Chondrocyte (in vitro differentiated cells): ENCODE data around the gene IQCC. TPM values are rescaled to one million over a fixed set of nuclear protein-coding genes. Genes with fewer than 3 reads are reported as not detected.
A peak's percentile ranks its signal among the peaks of the same experiment; 100 is the strongest.

Experiments
- DNase-seq: peaks from one replicate; pipeline ENCODE4 v3.0.0; 2021; ENCODE audit warnings: mixed read lengths, low spot score
- H3K27ac Mint-ChIP-seq: one replicate; pipeline ENCODE4 v1.8.0; 2021; ENCODE audit warnings: mild to moderate bottlenecking, moderate library complexity, mixed read lengths; ENCODE audit not compliant: unreplicated experiment
- H3K27me3 Mint-ChIP-seq: 2 replicates; pipeline ENCODE4 v1.8.0; 2021; ENCODE audit warnings: low read depth, mixed read lengths
- H3K36me3 Mint-ChIP-seq: 2 replicates; pipeline ENCODE4 v1.8.0; 2021; ENCODE audit warnings: low read depth, mixed read lengths
- H3K4me1 Mint-ChIP-seq: 2 replicates; pipeline ENCODE4 v1.8.0; 2021; ENCODE audit warnings: low read depth, mild to moderate bottlenecking, mixed read lengths
- H3K4me3 Mint-ChIP-seq: one replicate; pipeline ENCODE4 v1.8.0; 2021; ENCODE audit warnings: mild to moderate bottlenecking, moderate library complexity, mixed read lengths; ENCODE audit not compliant: unreplicated experiment
- H3K9me3 Mint-ChIP-seq: 2 replicates; pipeline ENCODE4 v1.8.0; 2021; ENCODE audit warnings: low read depth, mixed read lengths
- CTCF ChIP-seq: fragments of 200-600 bp; sonication (generic); IDR thresholded peaks from 2 replicates; pipeline ENCODE4 v1.5.0; 2021; ENCODE audit warnings: antibody characterized with exemption, mild to moderate bottlenecking, moderate library complexity
- total RNA-seq: library from RNA; stranded (reverse); gene quantifications from 3 replicates; pipeline ENCODE4 v1.2.1, GENCODE V29; 2021

IQCC gene
- total RNA-seq, 1 donor from 2014 or later = 1.5 TPM

- peaks cover 42% of the 10 kb centered on the region for H3K36me3 Mint-ChIP-seq
- TF ChIP-seq CTCF = no peak
- H3K4me1 Mint-ChIP-seq = peaks cover 43% of the 10 kb centered on the region
- DNase-seq = no peak
- H3K4me3 Mint-ChIP-seq = no peak overlapping the region
- H3K9me3 Mint-ChIP-seq = no peaks in the 10 kb centered on the region
- no peaks in the 10 kb centered on the region for H3K27me3 Mint-ChIP-seq
- H3K27ac Mint-ChIP-seq = peak overlapping the region; percentile 94
These were observed 19.4 kb upstream of the IQCC start for GRCh38 chr1:32186077-32186476.

DNA sequence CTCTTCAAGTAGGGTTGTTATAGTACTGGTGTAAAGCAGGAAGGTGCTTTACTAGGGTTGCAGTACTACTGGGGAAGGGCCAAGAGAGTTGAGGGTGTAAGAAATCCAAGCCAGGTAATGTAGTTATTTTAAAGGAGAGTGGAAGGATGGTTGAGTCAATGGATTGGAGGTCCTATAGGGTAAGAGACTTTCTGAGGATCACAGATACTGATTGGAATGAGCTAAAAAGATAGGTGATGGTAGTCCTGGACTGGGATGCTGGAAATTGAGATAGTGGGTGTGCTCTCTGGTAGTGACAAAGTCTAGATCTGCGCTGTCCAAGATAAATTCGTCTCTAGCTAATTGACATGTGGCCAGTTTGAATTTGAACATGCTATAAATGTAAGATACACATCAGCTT lies 19.0 kb upstream of the IQCC start:
- Mint-ChIP-seq H3K36me3 (peaks cover 42% of the 10 kb centered on the region), H3K9me3 (no peaks in the 10 kb centered on the region), H3K4me3 (no peak overlapping the region), H3K27me3 (no peaks in the 10 kb centered on the region), H3K27ac (peak overlapping the region; percentile 94), H3K4me1 (peaks cover 39% of the 10 kb centered on the region)
- no peak for TF ChIP-seq CTCF
- no peak for DNase-seq

GRCh38 chr1:32187850-32188249 lies 17.6 kb upstream of the IQCC start:
- no peaks in the 10 kb centered on the region for H3K27me3 Mint-ChIP-seq
- no peaks in the 10 kb centered on the region for H3K9me3 Mint-ChIP-seq
- no peak for DNase-seq
- H3K27ac Mint-ChIP-seq = no peak overlapping the region
- H3K4me1 Mint-ChIP-seq = peaks cover 27% of the 10 kb centered on the region
- no peak overlapping the region for H3K4me3 Mint-ChIP-seq
- TF ChIP-seq CTCF = no peak
- peaks cover 51% of the 10 kb centered on the region for H3K36me3 Mint-ChIP-seq

DNA sequence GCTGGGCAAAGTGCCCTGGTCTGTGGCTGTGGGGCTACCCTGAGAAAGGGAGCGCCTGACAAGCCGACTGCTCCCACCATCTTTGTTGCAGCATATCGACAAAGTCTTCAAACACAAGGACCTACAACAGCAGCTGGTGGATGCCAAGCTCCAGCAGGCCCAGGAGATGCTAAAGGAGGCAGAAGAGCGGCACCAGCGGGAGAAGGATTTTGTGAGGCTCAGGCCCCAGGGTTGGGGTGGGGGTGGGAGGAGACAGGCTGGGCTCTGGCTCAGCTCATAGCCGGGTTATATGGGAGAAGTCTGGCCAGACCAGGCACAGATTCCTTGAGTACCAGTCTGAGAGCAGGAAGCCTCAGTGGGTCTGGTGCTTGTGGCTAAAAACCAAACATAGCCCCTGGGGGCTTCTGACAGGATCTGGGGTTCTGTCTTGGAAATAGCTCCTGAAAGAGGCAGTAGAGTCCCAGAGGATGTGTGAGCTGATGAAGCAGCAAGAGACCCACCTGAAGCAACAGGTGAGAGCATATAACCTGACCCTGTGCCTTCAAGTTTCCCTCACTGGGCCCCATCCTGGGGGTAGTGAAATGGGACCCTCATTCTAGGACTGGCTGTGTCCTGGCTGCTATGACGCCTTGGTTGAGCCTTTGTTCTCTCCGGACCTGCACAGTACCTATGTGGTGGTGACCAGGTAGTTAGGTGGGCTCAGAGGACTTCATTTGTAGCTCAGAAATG lies 13.1 kb upstream of the IQCC start:
- no peak for DNase-seq
- Mint-ChIP-seq H3K4me3 (no peak overlapping the region), H3K36me3 (peaks cover 64% of the 10 kb centered on the region), H3K9me3 (no peaks in the 10 kb centered on the region), H3K27me3 (no peaks in the 10 kb centered on the region), H3K27ac (peak overlapping the region; percentile 71), H3K4me1 (peaks cover 11% of the 10 kb centered on the region)
- TF ChIP-seq CTCF = no peak

DNA sequence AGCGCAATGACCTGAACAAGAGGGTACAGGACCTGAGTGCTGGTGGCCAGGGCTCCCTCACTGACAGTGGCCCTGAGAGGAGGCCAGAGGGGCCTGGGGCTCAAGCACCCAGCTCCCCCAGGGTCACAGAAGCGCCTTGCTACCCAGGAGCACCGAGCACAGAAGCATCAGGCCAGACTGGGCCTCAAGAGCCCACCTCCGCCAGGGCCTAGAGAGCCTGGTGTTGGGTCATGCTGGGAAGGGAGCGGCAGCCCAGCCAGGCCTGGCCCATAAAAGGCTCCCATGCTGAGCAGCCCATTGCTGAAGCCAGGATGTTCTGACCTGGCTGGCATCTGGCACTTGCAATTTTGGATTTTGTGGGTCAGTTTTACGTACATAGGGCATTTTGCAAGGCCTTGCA lies 10.5 kb upstream of the IQCC start:
- H3K27ac Mint-ChIP-seq = peak overlapping the region; percentile 17
- no peaks in the 10 kb centered on the region for H3K27me3 Mint-ChIP-seq
- peaks cover 58% of the 10 kb centered on the region for H3K36me3 Mint-ChIP-seq
- TF ChIP-seq CTCF = no peak
- no peak overlapping the region for H3K4me3 Mint-ChIP-seq
- no peak for DNase-seq
- H3K9me3 Mint-ChIP-seq = no peaks in the 10 kb centered on the region
- peaks cover 32% of the 10 kb centered on the region for H3K4me1 Mint-ChIP-seq
